Kidney capillary endothelial cell (primary cell): ENCODE measurements around the gene SLC29A1.
"Not testable (repeated sequence)": the region's sequence is repeated elsewhere in the genome, so short reads cannot be mapped to it uniquely, and the experiment has no call there.

Experiments
- DNase-seq: peaks from one replicate; pipeline ENCODE4 v3.0.0-alpha.2; 2018; ENCODE audit warnings: low spot score

SLC29A1 gene

DNA sequence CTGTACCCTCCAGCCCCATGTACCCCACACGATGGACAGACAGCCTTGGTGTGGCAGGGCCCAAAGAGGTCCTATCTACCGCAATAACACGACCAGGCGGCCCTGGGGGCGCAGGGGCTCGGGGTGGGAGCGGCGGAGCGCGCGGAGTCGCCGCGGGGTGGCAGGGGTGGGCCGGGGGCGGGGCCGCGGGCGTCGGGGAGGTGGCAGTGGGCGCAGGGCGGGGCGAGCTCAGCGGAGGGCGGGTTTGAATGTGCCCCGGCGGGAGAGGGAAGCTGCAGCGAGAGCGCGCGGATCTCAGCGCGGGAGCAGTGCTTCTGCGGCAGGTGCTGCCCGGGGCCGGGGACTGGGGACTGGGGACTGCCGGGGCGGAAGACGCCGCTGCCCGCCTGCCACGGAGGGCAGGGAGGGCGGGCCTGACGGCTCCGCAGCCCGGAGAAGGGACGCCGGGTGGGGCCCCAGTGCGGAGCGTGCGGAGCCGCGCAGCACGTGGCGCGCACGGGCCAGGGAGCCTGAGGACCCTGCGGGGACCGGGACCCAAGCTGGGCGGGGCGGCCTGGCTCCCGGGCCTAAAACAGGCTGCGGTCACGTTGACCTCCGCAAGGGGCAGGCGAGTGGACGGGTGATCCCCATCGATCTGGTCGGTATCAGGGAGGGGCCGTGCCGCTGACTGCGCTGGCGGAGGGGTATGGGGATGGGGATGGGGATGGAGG lies at the start of gene SLC29A1:
Gene SLC29A1 (plus strand): TSS at position 277 of the 710 bp plus-strand sequence. CDS start 3,719 bp downstream, outside the sequence.
- DNase-seq, result no peak

- no peak for DNase-seq
These were observed 47.1 kb upstream of the SLC29A1 start for GRCh38 chr6:44176130-44176761.

DNA sequence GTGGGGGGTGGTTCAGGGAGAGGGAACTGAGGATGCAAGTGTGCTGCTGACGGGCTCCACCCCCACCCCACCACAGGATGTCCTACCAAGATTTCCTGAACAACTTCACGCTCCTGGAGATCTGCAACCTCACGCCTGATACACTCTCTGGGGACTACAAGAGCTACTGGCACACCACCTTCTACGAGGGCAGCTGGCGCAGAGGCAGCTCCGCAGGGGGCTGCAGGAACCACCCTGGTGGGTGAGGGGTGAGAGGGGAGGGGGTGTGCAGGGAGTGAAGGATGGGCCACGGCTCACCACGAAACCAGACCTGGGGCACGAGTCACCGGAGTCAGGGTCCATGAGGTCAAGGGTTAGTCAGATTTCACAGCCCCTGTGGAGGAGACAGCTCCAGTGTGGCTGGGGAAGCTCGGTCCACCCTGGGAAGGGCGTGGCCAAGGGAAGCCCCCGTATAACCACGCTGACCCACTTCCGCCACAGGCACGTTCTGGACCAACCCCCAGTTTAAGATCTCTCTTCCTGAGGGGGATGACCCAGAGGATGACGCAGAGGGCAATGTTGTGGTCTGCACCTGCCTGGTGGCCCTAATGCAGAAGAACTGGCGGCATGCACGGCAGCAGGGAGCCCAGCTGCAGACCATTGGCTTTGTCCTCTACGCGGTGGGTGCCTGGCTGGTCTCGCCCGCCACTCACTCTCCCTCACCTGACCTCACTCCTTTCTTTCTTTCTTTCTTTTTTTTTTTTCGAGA lies 46.5 kb upstream of the SLC29A1 start:
- no peak for DNase-seq

DNA sequence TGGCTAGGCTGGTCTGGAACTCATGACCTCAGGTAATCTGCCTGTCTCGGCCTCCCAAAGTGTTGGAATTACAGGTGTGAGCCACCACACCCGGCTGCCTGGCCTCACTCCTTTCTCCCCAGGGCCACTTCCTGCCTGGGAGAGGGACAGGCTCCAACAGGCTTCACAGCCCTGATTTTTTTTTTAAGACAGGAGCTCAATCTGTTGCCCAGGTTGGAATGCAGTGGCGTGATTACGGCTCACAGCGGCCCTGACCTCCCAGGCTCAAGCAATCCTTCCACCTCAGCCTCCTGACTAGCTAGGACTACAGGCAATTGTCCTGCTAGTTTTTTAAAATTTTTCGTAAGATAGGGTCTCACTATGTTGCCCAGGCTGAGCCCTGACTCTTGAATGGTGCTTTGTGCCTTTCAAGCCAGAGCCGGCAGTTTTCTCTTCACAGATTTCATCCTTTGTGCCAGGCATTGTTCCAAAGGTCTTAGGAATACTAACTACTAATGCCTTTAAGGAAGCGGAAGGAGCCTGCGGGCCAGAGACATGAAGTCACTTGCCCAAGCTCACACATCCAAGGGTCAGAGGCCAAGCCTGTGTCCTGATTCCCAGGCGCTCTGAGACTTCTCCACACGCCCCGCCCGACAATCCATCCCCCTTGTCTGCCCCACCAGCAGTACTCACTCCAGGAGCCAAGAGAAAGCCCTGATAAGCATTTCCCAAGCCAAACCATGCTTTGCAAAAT lies 45.5 kb upstream of the SLC29A1 start:
- DNase-seq, result peak; percentile 65

GRCh38 chr6:44178424-44179071 lies 44.8 kb upstream of the SLC29A1 start:
- no peak for DNase-seq

DNA sequence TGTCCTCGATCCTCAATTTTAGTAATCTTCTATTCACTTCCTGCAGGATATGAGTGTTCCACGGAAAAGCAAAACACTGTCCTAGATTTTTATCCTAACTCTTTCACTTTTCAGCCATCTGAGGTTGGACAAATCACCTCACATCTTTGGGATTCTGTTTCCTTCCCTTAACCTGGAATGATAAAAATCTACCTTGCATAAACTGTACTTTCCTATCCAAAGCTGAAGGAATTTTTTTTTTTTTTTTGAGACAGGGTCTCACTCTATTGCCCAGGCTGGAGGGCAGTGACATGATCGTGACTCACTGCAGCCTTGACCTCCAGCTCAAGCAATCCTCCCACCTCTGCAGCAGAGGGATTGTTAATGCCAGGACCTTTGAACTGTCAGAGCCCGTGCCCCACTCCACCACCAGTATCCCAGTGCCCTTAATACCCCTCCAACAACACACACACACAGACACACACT lies 44.3 kb upstream of the SLC29A1 start:
- DNase-seq, result peak; percentile 60

GRCh38 chr6:44179648-44180047 lies 43.7 kb upstream of the SLC29A1 start:
- no peak for DNase-seq

DNA sequence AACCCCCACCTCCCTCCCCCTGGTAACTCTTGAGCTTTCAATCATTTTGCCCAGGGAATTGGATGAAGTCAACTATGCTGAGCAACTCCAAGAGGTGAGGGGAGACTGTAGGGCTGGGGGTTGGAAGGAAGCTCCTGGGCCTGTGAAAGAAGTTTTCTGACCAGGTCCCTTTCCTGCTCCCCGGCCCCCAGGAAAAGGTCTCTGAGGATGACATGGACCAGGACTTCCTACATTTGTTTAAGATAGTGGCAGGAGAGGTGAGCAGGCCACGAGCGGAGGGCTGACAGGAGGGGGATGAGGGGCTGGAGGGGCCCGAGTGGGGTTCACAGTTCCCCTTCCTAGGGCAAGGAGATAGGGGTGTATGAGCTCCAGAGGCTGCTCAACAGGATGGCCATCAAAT lies 43.0 kb upstream of the SLC29A1 start:
- DNase-seq, result no peak

- DNase-seq, result no peak
These were observed 42.5 kb upstream of the SLC29A1 start for GRCh38 chr6:44180886-44181285.

DNA sequence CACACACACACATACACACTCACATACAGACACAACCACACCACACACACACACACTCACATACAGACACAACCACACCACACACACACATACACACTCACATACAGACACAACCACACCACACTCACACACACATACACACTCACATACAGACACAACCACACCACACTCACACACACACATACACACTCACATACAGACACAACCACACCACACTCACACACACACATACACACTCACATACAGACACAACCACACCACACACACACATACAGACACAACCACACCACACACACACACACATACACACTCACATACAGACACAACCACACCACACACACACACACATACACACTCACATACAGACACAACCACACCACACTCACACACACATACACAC lies 41.6 kb upstream of the SLC29A1 start:
- DNase-seq, result not testable (repeated sequence)

DNA sequence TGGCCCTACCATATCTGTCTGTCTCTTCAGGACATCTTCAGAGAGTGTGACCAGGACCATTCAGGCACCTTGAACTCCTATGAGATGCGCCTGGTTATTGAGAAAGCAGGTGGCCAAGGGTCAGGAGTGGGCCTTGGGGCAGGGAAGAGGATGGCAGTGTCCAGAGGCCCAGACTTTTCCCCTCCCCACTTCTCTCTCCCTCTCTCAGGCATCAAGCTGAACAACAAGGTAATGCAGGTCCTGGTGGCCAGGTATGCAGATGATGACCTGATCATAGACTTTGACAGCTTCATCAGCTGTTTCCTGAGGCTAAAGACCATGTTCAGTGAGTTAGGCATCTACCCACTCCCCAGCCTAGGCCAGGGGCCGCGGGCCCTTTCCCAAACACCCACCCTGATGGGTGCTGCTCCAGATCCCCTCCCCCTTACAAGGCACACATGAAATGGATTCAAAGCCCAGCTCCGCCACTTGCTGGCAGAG lies 40.4 kb upstream of the SLC29A1 start:
- DNase-seq, result no peak

GRCh38 chr6:44183783-44184182 lies 39.6 kb upstream of the SLC29A1 start:
- no peak for DNase-seq

- not testable (repeated sequence) for DNase-seq
These were observed 38.0 kb upstream of the SLC29A1 start for GRCh38 chr6:44185356-44185755.

- no peak for DNase-seq
These were observed 37.3 kb upstream of the SLC29A1 start for GRCh38 chr6:44185953-44186634.

DNA sequence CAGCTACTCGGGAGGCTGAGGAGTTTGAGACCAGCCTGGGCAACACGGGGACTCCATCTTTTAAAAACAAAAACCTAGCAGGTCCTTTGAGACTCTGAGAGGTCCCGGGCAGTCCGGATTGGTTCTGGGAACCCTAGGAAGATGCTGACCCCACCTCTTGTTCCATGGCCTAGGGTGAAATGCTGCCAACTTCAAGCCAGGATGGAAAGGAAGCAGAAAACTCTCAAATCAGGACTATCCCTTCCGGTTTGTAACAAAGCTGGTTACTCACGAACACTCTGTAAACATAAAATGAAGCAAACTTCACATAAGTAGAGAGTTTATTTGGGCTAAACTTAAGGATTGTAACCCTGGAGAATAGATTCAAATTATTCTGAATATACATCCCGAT lies 36.8 kb upstream of the SLC29A1 start:
- DNase-seq, result no peak

GRCh38 chr6:44188819-44189218 lies 34.6 kb upstream of the SLC29A1 start:
- DNase-seq, result no peak

DNA sequence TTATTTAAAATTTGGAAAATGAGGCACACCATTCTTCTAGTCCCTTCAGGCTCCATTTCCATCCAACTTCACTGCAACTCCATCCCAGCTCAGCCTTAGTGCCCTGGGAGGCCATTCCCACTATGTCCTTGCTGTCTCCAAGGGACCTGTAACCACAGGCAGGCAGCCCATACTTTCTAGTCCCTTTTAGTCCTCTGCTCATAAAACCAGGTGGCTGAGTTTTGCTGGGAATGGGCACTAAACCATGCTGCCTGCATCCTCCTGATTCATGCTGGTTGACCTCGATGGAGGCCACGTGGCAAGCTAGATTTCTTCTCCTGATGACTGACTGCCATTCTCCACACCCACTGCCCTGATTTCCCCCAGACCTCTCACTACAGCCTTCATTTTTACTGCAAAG lies 34.1 kb upstream of the SLC29A1 start:
- DNase-seq, result no peak

DNA sequence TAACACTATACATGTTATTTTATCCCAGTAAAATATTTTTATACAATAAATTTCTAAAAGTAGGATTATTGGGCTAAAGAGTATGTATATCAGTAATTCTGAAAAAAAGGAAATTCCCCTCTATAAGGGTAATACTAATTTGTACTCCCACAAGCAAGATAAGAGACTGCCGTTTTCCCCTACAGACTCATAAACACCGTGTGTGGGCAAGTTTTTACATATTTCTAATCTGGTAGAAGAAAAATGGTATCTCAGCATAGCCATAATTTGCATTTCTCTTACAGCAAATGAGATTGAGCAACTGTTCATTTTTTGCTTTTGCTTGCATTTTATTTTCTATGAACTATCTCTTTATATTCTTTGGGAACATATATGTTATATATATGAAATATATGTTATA lies 32.7 kb upstream of the SLC29A1 start:
- DNase-seq, result no peak

GRCh38 chr6:44192428-44193041 lies 30.9 kb upstream of the SLC29A1 start:
- peak; percentile 71 for DNase-seq

DNA sequence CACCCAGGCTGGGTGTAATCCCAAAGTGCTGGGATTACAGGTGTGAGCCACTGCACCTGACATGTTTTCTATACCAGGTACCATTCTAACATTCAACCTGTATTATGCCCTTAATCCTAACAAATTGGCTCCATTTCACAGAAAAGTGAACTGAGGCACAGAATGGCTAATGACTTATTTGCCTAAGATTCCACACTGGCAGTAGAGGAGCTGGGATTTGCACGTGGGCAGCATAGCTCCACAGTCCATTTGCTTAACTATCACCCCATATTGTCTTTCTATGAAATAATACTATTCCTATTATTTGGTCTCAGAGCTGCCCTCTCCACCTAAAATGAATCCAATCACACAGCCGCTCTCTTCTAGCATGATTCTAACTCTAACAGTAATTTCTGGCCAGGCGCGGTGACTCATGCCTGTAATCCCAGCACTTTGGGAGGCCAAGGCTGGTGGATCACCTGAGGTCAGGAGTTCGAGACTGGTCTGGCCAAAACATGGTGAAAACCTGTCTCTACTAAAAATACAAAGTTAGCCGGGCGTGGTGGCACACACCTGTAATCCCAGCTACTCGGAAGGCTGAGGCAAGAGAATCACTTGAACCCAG lies 30.0 kb upstream of the SLC29A1 start:
- DNase-seq, result no peak
